ENCODE data around the gene ATP8B2. TPM values are rescaled to one million over a fixed set of nuclear protein-coding genes. Genes with fewer than 3 reads are reported as not detected.
"Not testable (repeated sequence)": the region's sequence is repeated elsewhere in the genome, so short reads cannot be mapped to it uniquely, and the experiment has no call there.

The ATP8B2 gene
- polyA plus RNA-seq, 3 donors: 6.4 to 22.7 (median 14.5) TPM

GRCh38 chr1:154361357-154361756 is 36.0 kb downstream of the ATP8B2 start:
- H3K27ac ChIP-seq (ENCODE audit: low read depth, low read length): no peak overlapping the region
- 68 to 77% (median 76%) methylated on average over 3 of the region's 3 CpGs for WGBS, 3 donors

- whole genome bisulfite sequencing, 3 donors: 54 to 86% (median 79%) methylated on average over 6 of the region's 6 CpGs
- H3K27ac ChIP-seq (ENCODE audit: low read depth, low read length): no peak overlapping the region
Observed at GRCh38 chr1:154371436-154371835, 46.1 kb downstream of the ATP8B2 start.

GRCh38 chr1:154373777-154374357 is 48.5 kb downstream of the ATP8B2 start:
- WGBS, 3 donors: 72 to 76% (median 73%) methylated on average over 7 of the region's 7 CpGs

GRCh38 chr1:154379301-154379700 is 54.0 kb downstream of the ATP8B2 start:
- no peak overlapping the region for H3K27ac ChIP-seq (ENCODE audit: low read depth, low read length)
- 78 to 92% (median 90%) methylated on average over 16 of the region's 16 CpGs for WGBS, 3 donors

More at GRCh38 chr1:154373777-154374357, 48.5 kb downstream of the ATP8B2 start:
- H3K27ac ChIP-seq (ENCODE audit: low read depth, low read length): not testable (repeated sequence)

GRCh38 chr1:154384650-154385489 is 59.5 kb downstream of the ATP8B2 start:
- no peak overlapping the region for H3K27ac ChIP-seq (ENCODE audit: low read depth, low read length)
- WGBS, 3 donors: 78 to 86% (median 82%) methylated on average over 8 of the region's 8 CpGs

GRCh38 chr1:154386643-154387352 is 61.5 kb downstream of the ATP8B2 start:
- 71 to 81% (median 78%) methylated on average over 11 of the region's 11 CpGs for WGBS, 3 donors
- no peak overlapping the region for H3K27ac ChIP-seq (ENCODE audit: low read depth, low read length)

- 78 to 86% (median 85%) methylated on average over 9 of the region's 9 CpGs for WGBS, 3 donors
Observed at GRCh38 chr1:154391086-154391770, 65.9 kb downstream of the ATP8B2 start.

GRCh38 chr1:154398141-154398540 is 72.8 kb downstream of the ATP8B2 start:
- H3K27ac ChIP-seq (ENCODE audit: low read depth, low read length): no peak overlapping the region
- 55 to 70% (median 63%) methylated on average over 4 of the region's 4 CpGs for WGBS, 3 donors

More at GRCh38 chr1:154391086-154391770, 65.9 kb downstream of the ATP8B2 start:
- H3K27ac ChIP-seq (ENCODE audit: low read depth, low read length): no peak overlapping the region

GRCh38 chr1:154398678-154399077 is 73.4 kb downstream of the ATP8B2 start:
- 88 to 93% (median 91%) methylated on average over 4 of the region's 4 CpGs for WGBS, 3 donors

GRCh38 chr1:154400381-154400801 is 75.1 kb downstream of the ATP8B2 start:
- 60 to 77% (median 71%) methylated on average over 4 of the region's 4 CpGs for WGBS, 3 donors
- H3K27ac ChIP-seq (ENCODE audit: low read depth, low read length): no peak overlapping the region

More at GRCh38 chr1:154398678-154399077, 73.4 kb downstream of the ATP8B2 start:
- H3K27ac ChIP-seq (ENCODE audit: low read depth, low read length): no peak overlapping the region

Other genes with a start within 250 kb of the ATP8B2 start
- under 1 TPM in 1 of 3 donors, not detected in 2; 0.02 TPM for gene NUP210L, start 170.5 kb upstream of the ATP8B2 start, polyA plus RNA-seq
- gene TPM3, start 133.4 kb upstream of the ATP8B2 start, polyA plus RNA-seq: 100 to 1,000 TPM in 2 of 3 donors, 10 to 100 TPM in 1; 68.2 to 233 (median 184) TPM
- not detected for gene CFAP141, start 119.2 kb upstream of the ATP8B2 start, polyA plus RNA-seq
- 10 to 100 TPM; 35.8 to 70.9 (median 67.5) TPM for gene UBAP2L, start 104.6 kb upstream of the ATP8B2 start, polyA plus RNA-seq
- 10 to 100 TPM; 79.8 to 96.7 (median 87.2) TPM for gene HAX1, start 52.9 kb upstream of the ATP8B2 start, polyA plus RNA-seq
- gene AQP10, start 4.4 kb upstream of the ATP8B2 start, polyA plus RNA-seq: under 1 TPM in 1 of 3 donors, not detected in 2; 0.07 TPM
- 10 to 100 TPM in 1 of 3 donors, 1 to 10 TPM in 2; 5.0 to 12.3 (median 7.8) TPM for gene IL6R, start 79.8 kb downstream of the ATP8B2 start, polyA plus RNA-seq
- 10 to 100 TPM in 1 of 3 donors, 1 to 10 TPM in 2; 1.3 to 11.7 (median 7.7) TPM for gene TDRD10, start 176.7 kb downstream of the ATP8B2 start, polyA plus RNA-seq
- gene SHE, start 176.9 kb downstream of the ATP8B2 start, polyA plus RNA-seq: 10 to 100 TPM in 2 of 3 donors, 1 to 10 TPM in 1; 3.2 to 26.8 (median 19.3) TPM
- 10 to 100 TPM; 27.5 to 37.7 (median 32.1) TPM for gene UBE2Q1, start 233.1 kb downstream of the ATP8B2 start, polyA plus RNA-seq
- gene CHRNB2, start 242.3 kb downstream of the ATP8B2 start, polyA plus RNA-seq: under 1 TPM; under 0.01 to 0.38 (median 0.01) TPM

All from adipose tissue (tissue), 3 donors.